Dendritic cell treated with granulocyte-macrophage colony-stimulating factor and Interleukin-4, amounts not matched to agents 40 ng/mL and 50 ng/mL, for 4 days (primary cell): ENCODE measurements around the gene RASSF3.

Source experiments
- H3K27ac Mint-ChIP-seq: one replicate; pipeline ENCODE4 v1.8.0; 2022; ENCODE audit warnings: mild to moderate bottlenecking, mixed read lengths
- H3K27me3 Mint-ChIP-seq: one replicate; pipeline ENCODE4 v1.8.0; 2022; ENCODE audit warnings: mild to moderate bottlenecking, mixed read lengths
- H3K36me3 Mint-ChIP-seq: one replicate; pipeline ENCODE4 v1.8.0; 2022; ENCODE audit warnings: low read depth, mixed read lengths
- H3K4me1 Mint-ChIP-seq: one replicate; pipeline ENCODE4 v1.8.0; 2022; ENCODE audit warnings: low read depth, mixed read lengths
- H3K4me3 Mint-ChIP-seq: one replicate; pipeline ENCODE4 v1.8.0; 2022; ENCODE audit warnings: mild to moderate bottlenecking, moderate library complexity, mixed read lengths
- H3K9me3 Mint-ChIP-seq: one replicate; pipeline ENCODE4 v1.8.0; 2022; ENCODE audit warnings: mixed read lengths
- intact Hi-C: fragments of 100-400 bp; cut with micrococcal nuclease; formaldehyde crosslinking; loops from one replicate; pipeline ENCODE4 v1.15.0; 2022

RASSF3 gene

GRCh38 chr12:64674367-64674922, 64.2 kb downstream of the RASSF3 start:
- H3K27ac Mint-ChIP-seq, result peak overlapping the region; percentile 10
- H3K9me3 Mint-ChIP-seq, result no peaks in the 10 kb centered on the region
- intact Hi-C loops, result loop anchor here (5.0 kb wide), 1 partner anchor 42 kb away; no protein-coding TSS in a partner anchor
- peaks cover 6% of the 10 kb centered on the region for H3K36me3 Mint-ChIP-seq
- H3K4me1 Mint-ChIP-seq, result peaks cover 70% of the 10 kb centered on the region
- no peak overlapping the region for H3K4me3 Mint-ChIP-seq
- H3K27me3 Mint-ChIP-seq, result no peaks in the 10 kb centered on the region

GRCh38 chr12:64675795-64676194, 65.5 kb downstream of the RASSF3 start:
- Mint-ChIP-seq H3K36me3 (peaks cover 6% of the 10 kb centered on the region), H3K4me1 (peaks cover 68% of the 10 kb centered on the region), H3K9me3 (no peaks in the 10 kb centered on the region), H3K27me3 (no peaks in the 10 kb centered on the region), H3K4me3 (no peak overlapping the region), H3K27ac (no peak overlapping the region)
- intact Hi-C loops, result no loop called here

GRCh38 chr12:64678248-64678647, 68.0 kb downstream of the RASSF3 start:
- Mint-ChIP-seq H3K27ac (no peak overlapping the region), H3K36me3 (no peaks in the 10 kb centered on the region), H3K9me3 (no peaks in the 10 kb centered on the region), H3K27me3 (no peaks in the 10 kb centered on the region), H3K4me3 (no peak overlapping the region), H3K4me1 (peaks cover 70% of the 10 kb centered on the region)
- intact Hi-C loops, result no loop called here

GRCh38 chr12:64678835-64679234, 68.5 kb downstream of the RASSF3 start:
- H3K9me3 Mint-ChIP-seq, result no peaks in the 10 kb centered on the region
- H3K36me3 Mint-ChIP-seq, result peaks cover 4% of the 10 kb centered on the region
- H3K4me3 Mint-ChIP-seq, result no peak overlapping the region
- H3K27me3 Mint-ChIP-seq, result no peaks in the 10 kb centered on the region
- intact Hi-C loops, result no loop called here
- peak overlapping the region; percentile 74 for H3K27ac Mint-ChIP-seq
- H3K4me1 Mint-ChIP-seq, result peaks cover 70% of the 10 kb centered on the region

GRCh38 chr12:64679487-64680001, 69.2 kb downstream of the RASSF3 start:
- Mint-ChIP-seq H3K27ac (peak overlapping the region; percentile 74), H3K27me3 (no peaks in the 10 kb centered on the region), H3K9me3 (no peaks in the 10 kb centered on the region), H3K36me3 (peaks cover 11% of the 10 kb centered on the region), H3K4me3 (peak overlapping the region; percentile 6), H3K4me1 (peaks cover 70% of the 10 kb centered on the region)
- intact Hi-C loops, result no loop called here

- Mint-ChIP-seq H3K4me3 (no peak overlapping the region), H3K27me3 (no peaks in the 10 kb centered on the region), H3K36me3 (peaks cover 18% of the 10 kb centered on the region), H3K27ac (peak overlapping the region; percentile 74), H3K9me3 (no peaks in the 10 kb centered on the region), H3K4me1 (peaks cover 67% of the 10 kb centered on the region)
- intact Hi-C loops, result no loop called here
Observed at GRCh38 chr12:64680235-64680634, 69.9 kb downstream of the RASSF3 start.

- Mint-ChIP-seq H3K4me3 (no peak overlapping the region), H3K27ac (no peak overlapping the region)
- intact Hi-C loops, result no loop called here
Observed at GRCh38 chr12:64681200-64682052, 71.1 kb downstream of the RASSF3 start.

GRCh38 chr12:64682572-64683277, 72.4 kb downstream of the RASSF3 start:
- no peaks in the 10 kb centered on the region for H3K27me3 Mint-ChIP-seq
- no peaks in the 10 kb centered on the region for H3K9me3 Mint-ChIP-seq
- no peak overlapping the region for H3K4me3 Mint-ChIP-seq
- H3K27ac Mint-ChIP-seq, result peak overlapping the region; percentile 14
- peaks cover 43% of the 10 kb centered on the region for H3K36me3 Mint-ChIP-seq
- H3K4me1 Mint-ChIP-seq, result peaks cover 50% of the 10 kb centered on the region
- intact Hi-C loops, result no loop called here

More at GRCh38 chr12:64681200-64682052, 71.1 kb downstream of the RASSF3 start:
- Mint-ChIP-seq H3K36me3 (peaks cover 30% of the 10 kb centered on the region), H3K9me3 (no peaks in the 10 kb centered on the region), H3K27me3 (no peaks in the 10 kb centered on the region), H3K4me1 (peaks cover 59% of the 10 kb centered on the region)

GRCh38 chr12:64683816-64684543, 73.7 kb downstream of the RASSF3 start:
- peaks cover 56% of the 10 kb centered on the region for H3K36me3 Mint-ChIP-seq
- peaks cover 55% of the 10 kb centered on the region for H3K4me1 Mint-ChIP-seq
- no peak overlapping the region for H3K4me3 Mint-ChIP-seq
- H3K27ac Mint-ChIP-seq, result peak overlapping the region; percentile 42
- H3K27me3 Mint-ChIP-seq, result no peaks in the 10 kb centered on the region
- no peaks in the 10 kb centered on the region for H3K9me3 Mint-ChIP-seq
- intact Hi-C loops, result no loop called here

- no peak overlapping the region for H3K27ac Mint-ChIP-seq
- peaks cover 65% of the 10 kb centered on the region for H3K36me3 Mint-ChIP-seq
- no peaks in the 10 kb centered on the region for H3K9me3 Mint-ChIP-seq
- H3K4me1 Mint-ChIP-seq, result peaks cover 48% of the 10 kb centered on the region
- intact Hi-C loops, result no loop called here
- H3K4me3 Mint-ChIP-seq, result no peak overlapping the region
- H3K27me3 Mint-ChIP-seq, result no peaks in the 10 kb centered on the region
Observed at GRCh38 chr12:64685050-64685449, 74.8 kb downstream of the RASSF3 start.

GRCh38 chr12:64685605-64686004, 75.3 kb downstream of the RASSF3 start:
- intact Hi-C loops, result no loop called here
- Mint-ChIP-seq H3K4me3 (no peak overlapping the region), H3K9me3 (no peaks in the 10 kb centered on the region), H3K27me3 (no peaks in the 10 kb centered on the region), H3K4me1 (peaks cover 43% of the 10 kb centered on the region), H3K27ac (no peak overlapping the region), H3K36me3 (peaks cover 70% of the 10 kb centered on the region)

GRCh38 chr12:64687816-64688215, 77.5 kb downstream of the RASSF3 start:
- Mint-ChIP-seq H3K27ac (peak overlapping the region; percentile 59), H3K27me3 (no peaks in the 10 kb centered on the region), H3K4me1 (peaks cover 36% of the 10 kb centered on the region), H3K9me3 (no peaks in the 10 kb centered on the region), H3K36me3 (peaks cover 88% of the 10 kb centered on the region), H3K4me3 (no peak overlapping the region)
- intact Hi-C loops, result no loop called here

GRCh38 chr12:64688219-64688618, 77.9 kb downstream of the RASSF3 start:
- H3K27me3 Mint-ChIP-seq, result no peaks in the 10 kb centered on the region
- peaks cover 92% of the 10 kb centered on the region for H3K36me3 Mint-ChIP-seq
- H3K4me3 Mint-ChIP-seq, result no peak overlapping the region
- H3K4me1 Mint-ChIP-seq, result peaks cover 32% of the 10 kb centered on the region
- intact Hi-C loops, result no loop called here
- H3K9me3 Mint-ChIP-seq, result no peaks in the 10 kb centered on the region
- H3K27ac Mint-ChIP-seq, result peak overlapping the region; percentile 59
